HT-29 (cell line): ENCODE data around the gene SCAP. TPM values are rescaled to one million over a fixed set of nuclear protein-coding genes. Genes with fewer than 3 reads are reported as not detected.
"Not testable (repeated sequence)": the region's sequence is repeated elsewhere in the genome, so short reads cannot be mapped to it uniquely, and the experiment has no call there.

ENCODE experiments used
- DNase-seq: peaks from one replicate; pipeline ENCODE4 v3.0.0-alpha.2; 2015; ENCODE audit warnings: low spot score
- total RNA-seq: library from RNA; depleted of rRNA; stranded (reverse); fragments of >200 nt; shearing (Covaris generic); gene quantifications from 2 replicates; pipeline ENCODE4 v1.2.3, GENCODE V29; 2014

The SCAP gene
- total RNA-seq, 1 experiment from 2014 or later: 88.1 TPM

DNA sequence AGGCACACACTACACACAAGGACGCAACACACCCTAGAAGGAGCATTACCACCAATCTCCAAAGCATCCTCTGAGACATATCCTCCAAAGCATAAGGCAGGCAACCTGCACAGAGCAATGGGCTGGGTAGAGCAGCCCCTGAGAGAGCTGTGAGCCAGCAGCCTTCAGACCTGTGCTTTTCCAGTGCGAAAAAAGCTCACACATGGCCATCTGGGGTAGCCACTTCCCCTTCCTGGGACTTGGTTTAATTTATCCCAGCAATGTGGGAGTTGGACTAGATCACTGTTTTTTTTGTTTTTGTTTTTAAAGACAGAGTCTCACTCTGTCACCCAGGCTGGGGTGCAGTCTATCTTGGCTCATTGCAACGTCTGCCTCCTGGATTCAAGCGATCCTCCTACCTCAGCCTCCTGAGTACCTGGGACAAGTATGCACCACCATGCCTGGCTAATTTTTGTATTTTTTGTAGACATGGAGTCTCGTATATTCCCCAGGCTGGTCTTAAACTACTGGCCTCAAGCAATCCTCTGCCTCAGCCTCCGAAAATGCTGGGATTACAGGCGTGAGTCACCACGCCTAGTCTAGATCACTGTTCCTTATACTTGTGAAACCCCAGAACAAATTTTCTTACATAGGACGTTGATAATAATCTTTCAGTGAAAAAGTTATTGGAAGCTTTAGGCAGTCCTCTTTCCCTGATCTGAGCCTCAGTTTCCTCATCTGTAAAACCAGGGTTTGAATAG lies 76.0 kb downstream of the SCAP start:
- DNase-seq: no peak

DNA sequence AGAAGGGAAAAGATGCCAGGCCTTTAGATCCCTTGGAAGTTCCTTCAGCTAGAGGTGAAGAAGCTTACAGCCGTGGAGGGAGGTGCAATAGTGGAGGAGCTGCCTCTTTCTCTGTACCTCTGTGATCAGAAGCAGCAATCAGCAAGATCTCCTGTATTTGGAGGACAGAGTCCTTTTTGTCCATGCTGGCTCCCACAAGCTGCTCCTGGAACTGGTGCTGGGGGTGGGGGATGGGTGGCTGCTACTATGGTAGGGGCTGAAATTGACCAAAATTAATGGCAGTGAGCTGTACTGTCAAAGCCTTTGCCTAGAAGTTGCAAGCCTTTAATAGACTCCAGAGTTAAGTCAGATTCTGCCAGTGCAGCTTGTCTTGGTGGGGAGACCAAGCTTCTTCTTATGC lies 76.7 kb downstream of the SCAP start:
- DNase-seq: no peak

DNA sequence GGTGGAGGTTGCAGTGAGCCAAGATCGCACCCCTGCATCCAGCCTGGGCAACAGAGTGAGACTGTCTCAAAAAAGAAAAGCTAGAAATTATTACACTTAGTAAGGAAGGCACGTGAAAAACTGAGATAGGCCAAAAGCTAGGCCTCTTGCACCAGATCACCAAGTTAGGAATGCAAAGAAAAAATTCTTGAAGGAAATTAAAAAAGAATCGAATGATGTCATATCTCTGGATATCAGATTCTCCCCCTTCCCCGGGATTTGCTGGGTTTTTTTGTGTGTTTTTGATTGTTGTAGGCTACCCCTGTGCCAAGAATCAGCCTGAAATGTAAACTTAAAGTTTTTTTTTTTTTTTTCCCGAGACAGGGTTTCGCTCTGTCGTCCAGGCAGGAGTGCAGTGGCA lies 77.5 kb downstream of the SCAP start:
- DNase-seq: no peak

DNA sequence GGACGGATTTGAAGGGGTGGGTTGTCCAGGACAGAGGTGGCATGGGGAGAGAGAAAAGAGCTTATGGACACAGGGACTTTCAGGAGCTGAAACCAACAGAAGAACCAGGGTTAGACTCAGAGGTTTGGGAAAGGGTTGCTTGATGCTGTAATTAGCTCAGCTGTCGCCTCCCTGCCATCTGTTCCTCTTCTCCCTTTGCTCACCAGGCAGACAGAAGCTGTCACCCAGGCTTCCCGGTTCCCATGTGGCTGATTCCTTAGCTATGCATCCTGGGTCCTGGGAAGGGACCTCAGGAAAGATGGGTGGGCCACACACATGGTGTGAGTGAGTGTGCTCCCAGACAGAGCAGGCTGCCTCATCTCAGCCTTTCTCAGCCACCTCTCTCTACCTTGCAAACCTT lies 80.9 kb downstream of the SCAP start:
- DNase-seq: no peak

DNA sequence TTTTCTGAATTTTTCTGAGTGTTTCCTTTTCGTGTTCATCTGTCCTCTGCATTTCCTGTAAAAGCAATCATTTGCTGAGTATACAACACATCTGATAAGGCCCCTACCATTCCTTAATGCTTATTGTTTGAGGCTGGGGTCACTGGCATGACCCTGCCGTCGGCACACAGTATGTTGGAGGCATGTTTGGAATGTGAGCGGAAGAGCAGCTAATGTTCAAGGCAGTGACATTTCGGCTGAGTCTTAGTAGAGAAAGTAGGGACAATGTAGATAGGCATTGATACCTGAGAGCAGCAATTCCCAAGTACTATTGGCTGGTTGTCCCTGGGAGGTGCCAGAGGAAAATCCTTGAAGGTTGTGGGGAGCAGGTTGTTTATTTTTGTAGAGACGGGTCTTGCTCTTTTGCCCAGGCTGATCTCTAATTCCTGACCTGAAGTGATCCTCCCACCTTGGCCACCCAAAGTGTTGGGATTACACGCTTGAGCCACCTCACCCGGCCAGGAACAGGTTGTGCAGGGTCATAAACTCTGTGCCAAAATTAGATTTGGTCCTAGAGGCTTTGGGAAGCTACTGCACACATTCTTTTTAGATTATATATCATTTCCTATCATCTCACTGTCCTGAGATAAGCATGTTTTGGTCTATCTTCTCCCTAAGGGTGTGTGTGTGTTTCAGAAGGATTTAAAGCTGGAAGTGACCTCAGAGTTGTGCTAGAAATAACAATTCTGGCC lies 81.4 kb downstream of the SCAP start:
- peak; percentile 24 for DNase-seq

DNA sequence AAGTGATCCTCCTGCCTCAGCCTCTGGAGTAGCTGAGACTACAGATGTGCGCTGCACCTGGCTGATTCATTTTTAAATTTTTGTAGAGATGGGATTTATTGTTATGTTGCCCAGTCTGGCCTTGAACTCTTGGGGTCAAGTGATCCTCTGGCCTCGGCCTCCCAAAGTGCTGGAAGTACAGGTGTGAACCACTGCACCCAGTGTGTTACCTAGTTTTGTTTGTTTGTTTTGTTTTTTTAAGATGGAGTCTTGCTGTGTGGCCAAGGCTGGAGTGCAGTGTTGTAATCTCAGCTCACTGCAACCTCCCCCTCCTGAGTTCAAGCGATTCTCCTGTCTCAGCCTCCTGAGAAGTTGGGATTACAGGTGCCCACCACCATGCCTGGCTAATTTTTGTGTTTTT lies 82.8 kb downstream of the SCAP start:
- no peak for DNase-seq

DNA sequence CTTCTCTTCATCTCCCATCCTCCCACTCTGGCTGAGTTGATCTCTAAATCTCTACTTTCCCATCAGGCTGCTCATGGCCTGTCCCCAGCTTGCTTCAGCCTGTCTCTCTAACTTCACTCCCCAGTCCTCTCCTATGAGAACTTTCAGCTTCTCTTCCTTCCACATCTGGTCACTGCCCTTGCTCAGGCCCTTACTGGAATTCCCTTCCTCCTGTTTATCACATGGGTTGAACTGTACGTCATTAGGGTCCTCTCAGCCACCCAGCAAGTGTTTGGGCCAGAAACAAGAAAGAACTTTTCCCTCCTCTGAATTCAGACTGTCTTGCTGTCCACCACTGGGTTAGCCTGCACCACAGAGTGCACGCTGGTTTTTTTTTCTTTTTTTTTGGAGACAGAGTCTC lies 89.9 kb downstream of the SCAP start:
- DNase-seq: no peak

DNA sequence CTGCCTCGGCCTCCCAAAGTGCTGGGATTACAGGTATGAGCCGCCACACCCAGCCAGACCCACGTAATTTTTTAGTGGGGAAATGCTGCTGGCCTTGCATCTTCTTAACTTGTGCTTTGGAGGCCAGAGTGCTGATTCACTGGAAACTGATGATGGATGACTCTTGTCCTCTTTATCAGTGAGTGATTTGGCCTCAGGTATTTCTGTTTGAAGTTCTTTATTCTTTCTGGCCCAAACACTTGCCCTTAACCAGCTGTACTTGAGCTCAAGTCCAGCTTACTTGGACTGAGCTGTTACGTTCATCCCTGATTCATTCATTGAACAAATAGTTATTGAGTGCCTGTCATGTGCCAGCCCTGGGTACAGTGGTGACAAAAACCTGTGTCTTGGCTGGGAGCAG lies 90.7 kb downstream of the SCAP start:
- no peak for DNase-seq

DNA sequence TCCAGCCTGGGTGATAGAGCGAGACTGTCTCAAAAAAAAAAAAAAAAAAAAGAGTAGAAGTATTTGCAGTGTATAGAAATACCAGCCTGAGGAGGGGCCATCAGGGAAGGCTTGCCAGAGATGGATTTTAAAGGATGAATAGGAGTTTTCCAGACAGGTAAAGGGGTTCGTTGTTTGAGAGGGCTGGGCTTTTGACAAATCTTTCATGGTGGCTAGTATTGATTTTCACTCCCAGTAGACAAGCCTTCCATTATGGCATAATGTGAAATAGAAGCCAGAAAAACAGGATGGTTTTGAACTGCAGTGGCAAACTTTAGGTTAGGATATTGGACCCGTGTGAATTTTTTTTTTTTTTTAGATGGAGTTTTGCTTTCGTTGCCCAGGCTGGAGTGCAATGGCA lies 91.3 kb downstream of the SCAP start:
- DNase-seq: no peak

DNA sequence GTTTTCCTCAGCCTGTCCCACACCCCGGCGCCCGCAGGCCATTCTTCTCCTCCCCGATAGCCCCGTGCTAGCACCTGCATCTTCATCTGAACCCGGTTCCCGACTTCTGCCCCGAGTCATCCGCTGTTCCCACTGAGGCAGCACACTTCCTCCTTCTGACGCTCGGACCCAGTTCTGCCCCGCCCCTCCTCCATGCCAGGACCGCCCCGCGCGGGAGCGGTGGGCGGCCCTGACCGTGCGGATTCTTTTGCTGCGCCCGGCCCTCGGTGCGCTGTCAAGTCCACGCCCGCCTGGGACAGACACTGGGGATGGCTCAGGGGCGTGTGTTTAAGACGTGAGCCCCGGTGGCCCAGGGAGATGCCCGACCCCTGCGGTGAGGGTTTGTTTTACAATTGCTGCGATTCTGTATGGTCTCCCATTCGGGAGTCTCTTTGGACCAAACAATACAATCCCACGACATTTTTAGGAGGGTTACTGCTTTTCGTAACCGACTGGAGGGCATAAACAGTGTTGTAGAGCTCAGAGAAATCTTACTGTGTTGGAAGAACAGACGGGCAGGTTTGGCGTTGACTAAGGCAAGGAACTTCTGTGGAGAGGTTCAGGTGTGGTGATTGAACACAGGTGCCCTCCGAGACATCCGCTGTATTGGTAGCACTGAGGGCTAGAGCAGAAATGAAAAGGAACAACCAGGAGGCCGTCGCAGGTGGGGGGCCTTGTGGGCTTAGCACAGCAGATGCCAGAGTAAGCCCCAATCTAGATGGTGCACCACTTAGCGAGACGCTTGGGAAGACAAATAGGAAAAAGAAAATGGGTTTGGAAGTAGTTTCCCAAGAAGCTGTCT lies 94.2 kb downstream of the SCAP start:
- peak; percentile 62 for DNase-seq

DNA sequence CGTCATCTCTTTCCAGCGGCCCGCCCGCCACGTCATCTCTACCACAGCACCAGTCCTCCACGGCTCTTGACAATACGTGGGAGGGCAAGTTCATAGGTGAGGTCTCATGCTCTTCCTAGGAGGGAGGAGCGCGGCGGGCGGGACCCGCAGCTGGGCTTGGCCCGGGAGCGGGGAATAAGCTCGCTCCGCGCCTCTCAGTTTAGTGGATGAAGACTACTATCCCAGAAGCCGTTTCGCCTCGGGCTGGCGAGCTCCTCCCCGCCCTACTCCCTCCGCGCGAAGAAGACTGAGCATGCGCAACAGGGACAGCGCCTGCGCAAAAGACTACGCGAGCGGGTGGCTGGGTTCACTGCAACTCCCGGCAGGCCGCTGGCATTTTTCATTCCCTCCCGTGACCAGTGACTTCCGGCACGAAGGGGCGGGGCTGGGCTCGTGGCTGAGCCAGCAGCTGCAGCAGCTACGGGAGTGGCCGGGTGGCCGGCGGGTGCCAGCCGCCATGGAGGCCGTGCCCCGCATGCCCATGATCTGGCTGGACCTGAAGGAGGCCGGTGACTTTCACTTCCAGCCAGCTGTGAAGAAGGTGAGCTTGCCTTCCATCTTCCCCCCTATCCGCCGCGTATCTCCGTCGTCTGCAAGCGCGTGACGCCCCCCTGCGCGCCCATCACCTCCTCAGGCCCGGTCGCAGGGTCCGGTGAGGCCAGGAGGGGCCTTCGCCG lies 95.0 kb downstream of the SCAP start, which contains the start of gene PTPN23:
PTPN23 (plus strand) TSS at position 421 of the 716 bp plus-strand sequence; CDS start at position 497, 76 bp downstream.
- peak; percentile 94 for DNase-seq

DNA sequence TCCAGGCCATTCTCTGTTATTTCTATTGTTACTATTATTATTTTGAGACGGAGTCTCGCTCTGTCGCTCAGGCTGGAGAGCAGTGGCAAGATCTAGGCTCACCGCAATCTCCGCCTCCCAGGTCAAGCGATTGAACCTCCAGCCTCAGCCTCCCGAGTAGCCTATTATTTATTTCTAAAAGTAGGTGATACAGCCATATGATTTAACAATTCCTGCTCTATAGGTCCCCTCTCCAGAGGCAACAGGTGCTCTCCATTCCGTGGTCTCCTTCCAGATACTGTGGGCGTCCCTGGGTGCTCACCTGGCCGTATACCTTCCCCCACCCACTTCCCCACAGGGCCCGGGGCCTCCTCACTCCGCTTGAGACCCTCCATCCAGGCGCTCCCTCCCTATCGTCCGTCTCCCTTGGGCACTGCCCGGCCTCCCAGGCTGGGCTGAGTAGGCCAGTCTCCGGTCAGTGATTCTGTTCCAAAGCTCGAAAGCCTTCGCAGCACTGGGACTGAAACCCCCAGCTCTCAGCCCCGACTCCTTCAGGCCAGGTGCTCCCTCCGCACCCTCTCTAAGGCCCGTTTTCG lies 95.6 kb downstream of the SCAP start:
- no peak for DNase-seq

DNA sequence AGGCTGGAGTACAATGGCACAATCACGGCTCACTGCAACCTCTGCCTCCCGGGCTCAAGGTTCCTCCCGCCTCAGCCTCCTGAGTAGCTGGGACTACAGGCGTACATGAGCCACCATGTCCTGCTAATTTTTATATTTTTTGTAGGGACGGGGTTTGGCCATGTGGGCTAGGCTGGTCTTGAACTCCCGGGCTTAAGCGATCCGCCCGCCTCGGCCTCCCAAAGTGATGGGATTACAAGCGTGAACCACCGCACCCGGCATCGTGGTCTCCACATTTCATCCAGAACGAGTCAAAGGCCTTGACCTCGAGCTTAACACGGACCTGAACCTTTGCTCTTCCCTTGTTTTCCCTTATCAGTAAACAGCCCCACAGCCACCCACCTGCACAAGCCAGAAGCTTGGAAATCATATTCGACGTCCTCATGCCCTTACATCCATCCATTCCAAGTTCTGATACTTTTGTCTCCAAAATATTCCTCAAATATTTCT lies 96.3 kb downstream of the SCAP start:
- DNase-seq: no peak

DNA sequence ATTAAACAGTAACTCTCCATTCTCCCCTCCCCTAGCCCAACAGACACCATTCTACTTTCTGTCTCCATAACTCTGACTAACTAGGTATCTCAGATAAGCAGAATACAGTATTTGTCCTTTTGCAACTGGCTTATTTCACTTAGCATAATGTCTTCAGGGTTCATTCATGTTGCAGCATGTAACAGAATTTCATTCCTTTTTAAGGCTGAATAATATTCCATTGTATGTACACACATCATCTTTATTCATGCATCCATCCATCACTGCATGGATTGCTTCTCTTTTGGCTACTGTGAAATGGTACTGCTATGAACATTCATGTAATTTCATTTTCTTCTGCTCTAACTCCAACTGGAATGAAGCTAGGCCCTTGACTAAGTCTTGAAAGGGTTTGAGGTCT lies 96.9 kb downstream of the SCAP start:
- no peak for DNase-seq

DNA sequence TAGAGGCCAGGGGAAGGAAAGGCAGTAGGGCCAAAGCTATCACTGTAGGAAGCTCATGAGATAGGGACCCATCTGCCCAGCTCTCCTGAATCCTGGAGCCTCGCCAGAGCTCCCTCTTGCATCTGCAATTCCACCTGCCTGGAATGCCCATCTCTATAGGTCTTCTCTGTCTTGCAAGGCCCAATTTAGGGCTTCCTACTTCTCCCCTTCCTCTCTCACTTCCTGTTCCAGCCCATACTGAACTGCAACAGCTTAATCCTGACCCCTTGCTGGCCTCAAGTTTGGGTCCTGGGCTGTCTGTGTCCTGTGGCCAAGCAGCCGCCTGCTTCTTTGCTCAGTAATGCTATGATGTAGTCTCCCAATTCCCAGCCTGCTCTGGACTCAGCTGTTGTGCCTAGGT lies 98.6 kb downstream of the SCAP start:
- DNase-seq: no peak

DNA sequence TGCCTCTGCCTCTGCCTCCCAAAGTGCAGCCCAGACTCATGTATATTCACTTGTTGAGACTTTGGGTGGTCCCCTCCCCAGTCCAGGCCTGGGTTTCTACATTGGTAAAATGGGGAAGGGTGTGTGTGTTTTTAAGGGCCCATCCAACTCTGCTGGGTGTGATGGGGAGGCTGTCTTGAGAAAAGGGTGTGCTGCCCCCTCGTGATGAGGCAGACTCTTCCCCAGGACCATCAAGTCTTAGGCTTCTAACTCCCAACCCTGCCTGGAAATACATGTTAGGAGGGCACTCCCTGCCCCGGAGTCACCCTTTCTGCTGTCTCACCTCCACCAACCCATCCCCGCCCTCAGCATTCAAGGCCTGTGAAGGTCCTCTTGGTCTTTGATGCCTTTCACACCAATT lies 99.3 kb downstream of the SCAP start:
- DNase-seq: no peak

DNA sequence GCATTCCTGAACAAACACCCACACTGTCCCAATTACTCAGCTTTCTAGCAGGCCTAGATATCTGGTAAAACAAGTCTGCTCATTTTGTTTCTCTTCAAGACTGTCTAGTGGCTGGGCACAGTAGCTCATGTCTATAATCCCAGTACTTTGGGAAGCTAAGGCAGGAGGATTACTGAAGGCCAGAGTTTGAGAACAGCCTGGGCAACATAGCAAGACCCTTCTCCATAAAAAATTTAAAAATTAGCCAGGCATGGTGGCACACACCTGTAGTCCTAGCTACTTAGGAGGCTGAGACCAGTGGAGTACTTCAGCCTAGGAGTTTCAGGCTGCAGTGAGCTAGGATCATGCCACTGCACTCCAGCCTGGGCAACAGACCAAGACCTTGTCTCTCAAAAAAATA lies 101.2 kb downstream of the SCAP start:
- no peak for DNase-seq

DNA sequence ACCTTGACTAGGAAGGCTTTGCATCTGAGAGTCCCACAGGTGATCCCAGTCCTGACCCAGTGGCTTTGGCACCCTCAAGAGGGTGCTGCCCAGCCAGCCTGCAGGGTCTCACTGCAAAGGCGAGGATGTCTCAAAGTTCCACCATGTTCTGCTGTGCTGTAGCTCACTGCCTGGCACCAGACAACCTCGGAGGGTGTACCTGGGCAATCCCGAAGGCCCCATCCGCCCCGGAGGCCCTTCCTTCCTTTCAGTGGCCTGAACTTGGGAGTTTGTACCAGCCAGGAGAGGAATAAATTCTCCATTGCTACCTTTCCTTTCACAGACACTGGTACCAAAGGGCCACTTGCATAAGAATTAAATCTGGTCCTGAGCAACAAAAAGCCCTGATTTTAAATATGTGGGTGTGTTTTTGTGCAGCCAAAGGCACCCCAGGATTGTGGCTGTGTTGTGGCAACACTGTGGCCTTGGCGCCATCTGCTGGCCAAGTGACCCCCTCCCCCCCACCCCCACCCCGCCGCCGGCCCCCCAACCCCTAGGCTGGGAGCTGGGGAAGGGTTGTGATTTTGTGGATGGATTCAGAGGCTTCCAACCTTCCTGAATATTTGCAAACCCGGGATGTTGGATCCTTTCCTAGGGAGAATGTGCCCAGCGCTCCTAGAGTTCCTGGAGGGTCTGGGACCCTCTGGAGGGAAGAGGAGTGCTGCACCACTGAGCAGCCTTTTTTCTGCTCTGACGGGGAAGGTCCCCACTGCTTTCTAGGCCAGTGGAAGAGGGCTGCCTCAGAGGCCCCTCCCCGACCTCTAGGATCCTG lies 104.6 kb downstream of the SCAP start:
- DNase-seq: peak; percentile 18

DNA sequence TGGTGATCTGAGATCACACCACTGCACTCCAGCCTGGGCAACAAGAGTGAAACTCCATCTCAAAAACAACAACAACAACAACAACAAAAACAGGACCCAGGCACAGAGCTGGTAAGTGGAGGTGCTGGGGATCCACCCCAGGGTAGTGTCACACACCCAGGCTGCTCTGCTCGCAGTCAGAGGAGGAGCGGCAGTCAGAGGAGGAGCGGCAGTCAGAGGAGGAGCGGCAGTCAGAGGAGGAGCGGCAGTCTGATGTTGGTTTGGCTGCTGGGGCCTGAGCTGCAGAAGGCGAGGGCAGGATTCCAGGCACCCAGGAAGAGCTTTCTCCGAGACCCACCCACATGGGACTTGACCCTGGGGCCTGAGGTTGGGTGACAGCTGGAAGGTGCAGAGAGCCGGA lies 105.7 kb downstream of the SCAP start:
- not testable (repeated sequence) for DNase-seq

DNA sequence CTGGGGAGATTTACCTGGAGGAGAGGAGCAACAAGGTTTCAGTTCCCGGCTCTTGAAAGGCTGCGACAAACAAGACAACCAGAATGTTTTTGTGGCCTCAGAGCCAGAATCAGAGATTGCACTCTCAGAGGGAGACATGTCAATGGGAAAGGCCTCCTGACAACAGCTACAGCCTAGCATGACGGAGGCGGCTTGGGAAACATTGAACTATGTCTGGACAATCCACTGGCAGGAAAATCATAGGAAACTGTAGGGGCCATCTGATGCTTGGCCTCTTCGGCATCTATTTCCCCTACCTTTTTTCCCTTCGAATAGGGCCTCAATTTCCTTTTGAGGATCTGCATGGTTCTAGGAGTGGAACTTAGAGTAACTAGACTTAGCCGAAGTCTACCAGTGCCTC lies 108.1 kb downstream of the SCAP start:
- no peak for DNase-seq
